NK-92 treated with Interleukin-12 subunit alpha and Interleukin-12 subunit beta, amount 100 ng/mL, for 24 hours (cell line): ENCODE results near the gene LRFN2.

Source experiments
- DNase-seq: peaks from one replicate; lab custom pipeline; 2025; lab: John Stamatoyannopoulos, UW

LRFN2 gene

DNA sequence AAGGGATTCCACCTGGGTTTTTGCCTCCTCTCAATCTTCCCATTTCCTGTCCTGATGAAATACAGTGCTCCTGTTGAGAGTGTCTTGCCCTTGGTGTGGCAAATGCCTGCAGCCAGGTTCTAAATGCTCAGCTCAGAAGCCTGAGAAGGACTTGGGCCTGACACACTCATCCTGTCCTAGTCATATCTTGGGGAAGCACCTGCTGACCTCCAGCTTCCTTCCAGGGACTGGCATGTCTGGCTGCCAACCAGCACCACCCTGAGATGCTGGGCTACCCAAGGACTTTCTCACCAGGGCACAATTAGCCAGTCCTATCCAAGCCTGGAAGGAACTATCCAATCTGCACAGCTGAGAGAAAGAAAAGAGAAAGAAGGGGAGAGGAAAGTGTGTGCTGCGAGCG is 43.4 kb downstream of the LRFN2 start:
- no peak for DNase-seq

DNA sequence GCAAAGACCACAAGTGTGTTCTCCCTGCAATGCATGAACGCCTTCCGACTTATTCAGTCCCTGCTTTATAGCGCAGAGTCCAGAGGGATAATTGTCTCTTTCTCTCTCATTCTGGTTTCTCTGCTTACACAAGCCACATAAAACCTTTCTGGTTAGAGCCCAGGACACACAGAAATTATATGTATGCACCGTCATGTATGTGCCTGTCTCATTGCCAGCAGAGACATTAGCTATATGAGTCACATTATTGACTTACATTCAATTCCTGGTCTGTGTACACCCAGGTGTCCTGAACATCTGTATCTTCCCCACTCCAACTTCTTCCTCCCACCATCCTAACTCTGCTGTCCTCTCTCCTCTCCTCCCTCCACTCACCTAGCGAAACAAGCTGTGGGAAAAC is 44.0 kb downstream of the LRFN2 start:
- DNase-seq, result no peak

- DNase-seq, result no peak
Observed at GRCh38 chr6:40542175-40542764, 44.9 kb downstream of the LRFN2 start.

- no peak for DNase-seq
Observed at GRCh38 chr6:40541556-40542174, 45.5 kb downstream of the LRFN2 start.

DNA sequence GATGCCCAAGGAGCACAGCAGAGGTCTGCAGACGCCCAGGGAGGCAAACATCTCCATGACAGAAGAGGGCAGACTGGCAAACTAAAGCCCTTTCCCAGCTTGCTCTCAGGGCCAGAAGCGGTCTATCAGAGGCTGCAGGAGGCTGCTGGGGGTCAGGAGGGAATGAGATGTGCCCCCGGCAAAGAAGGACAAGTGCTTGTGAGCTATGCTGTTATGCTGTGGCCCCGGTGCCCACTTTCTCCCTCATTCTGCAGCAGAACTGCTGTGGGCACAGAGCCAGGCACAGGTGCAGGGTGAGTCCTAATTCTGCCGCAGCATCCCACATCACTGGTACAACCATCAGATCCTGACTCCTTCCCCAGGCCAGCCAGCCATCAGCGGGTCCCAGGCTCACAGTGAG is 46.4 kb downstream of the LRFN2 start:
- no peak for DNase-seq

GRCh38 chr6:40539853-40540252 is 47.3 kb downstream of the LRFN2 start:
- no peak for DNase-seq

GRCh38 chr6:40538556-40538955 is 48.6 kb downstream of the LRFN2 start:
- no peak for DNase-seq

DNA sequence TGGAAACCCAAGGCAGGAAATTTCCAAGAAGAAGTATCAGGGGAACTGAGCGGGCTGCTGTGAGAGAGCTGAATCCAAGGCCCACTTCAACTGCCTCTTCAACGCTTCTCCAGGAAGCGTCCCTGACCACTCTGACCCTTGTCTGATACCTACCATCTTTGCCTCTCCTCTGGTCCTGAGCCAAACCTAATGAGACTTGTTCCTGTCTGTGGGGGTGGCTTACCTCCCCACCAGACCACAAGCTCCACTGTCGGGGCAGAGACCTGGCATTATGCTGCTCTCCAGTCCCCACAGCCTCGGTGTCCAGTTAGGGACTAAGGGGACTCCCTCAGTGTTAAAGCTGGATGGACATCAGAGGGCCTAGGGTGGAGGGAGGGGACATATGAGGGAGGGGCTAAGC is 49.7 kb downstream of the LRFN2 start:
- DNase-seq, result no peak

DNA sequence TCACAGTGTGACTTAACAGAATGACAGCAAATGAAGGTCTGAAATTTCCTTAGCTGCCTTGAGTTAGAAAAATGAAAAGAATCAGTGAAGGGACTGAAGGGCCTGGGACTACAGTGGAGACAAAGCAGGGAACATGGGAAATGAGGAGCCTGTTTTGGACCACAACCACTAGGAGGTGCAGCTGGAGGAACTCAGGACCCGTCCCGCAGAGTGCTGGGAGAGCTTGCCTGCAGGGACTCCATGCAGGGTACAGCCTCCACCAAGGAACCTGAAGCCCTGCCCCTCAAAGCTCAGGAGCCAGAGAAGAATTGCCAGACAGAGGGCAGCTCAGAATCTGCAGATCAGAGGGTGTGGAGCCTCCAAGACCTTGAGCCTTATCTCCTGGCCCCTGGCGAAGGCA is 50.7 kb downstream of the LRFN2 start:
- no peak for DNase-seq

DNA sequence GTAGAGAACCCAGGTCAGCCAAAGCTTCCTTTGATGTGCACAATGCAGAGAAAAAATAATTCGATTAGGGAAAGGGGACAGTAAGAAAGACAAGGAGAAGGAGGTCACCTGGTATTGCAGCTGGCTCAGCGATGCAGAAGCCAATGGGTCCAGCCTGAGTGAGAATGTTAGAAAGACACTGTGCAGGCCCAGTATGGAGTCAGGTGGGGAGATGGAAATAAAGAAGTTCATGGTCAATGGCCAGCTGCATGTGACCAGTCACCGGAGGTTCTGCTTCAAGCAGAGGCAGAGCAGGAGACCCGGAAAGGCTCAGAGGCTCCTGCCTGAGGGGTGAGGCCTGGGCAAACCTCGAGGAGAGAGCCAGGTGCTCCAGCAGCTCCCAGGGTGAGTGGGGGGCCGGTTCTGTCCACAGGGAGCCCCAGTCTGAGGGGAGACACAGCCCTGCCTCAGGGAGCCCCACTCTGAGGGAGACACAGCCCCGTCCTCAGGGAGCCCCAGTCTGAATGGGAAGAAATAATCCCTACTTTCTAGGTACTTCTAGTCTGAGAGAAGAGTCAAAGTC is 51.3 kb downstream of the LRFN2 start:
- no peak for DNase-seq

DNA sequence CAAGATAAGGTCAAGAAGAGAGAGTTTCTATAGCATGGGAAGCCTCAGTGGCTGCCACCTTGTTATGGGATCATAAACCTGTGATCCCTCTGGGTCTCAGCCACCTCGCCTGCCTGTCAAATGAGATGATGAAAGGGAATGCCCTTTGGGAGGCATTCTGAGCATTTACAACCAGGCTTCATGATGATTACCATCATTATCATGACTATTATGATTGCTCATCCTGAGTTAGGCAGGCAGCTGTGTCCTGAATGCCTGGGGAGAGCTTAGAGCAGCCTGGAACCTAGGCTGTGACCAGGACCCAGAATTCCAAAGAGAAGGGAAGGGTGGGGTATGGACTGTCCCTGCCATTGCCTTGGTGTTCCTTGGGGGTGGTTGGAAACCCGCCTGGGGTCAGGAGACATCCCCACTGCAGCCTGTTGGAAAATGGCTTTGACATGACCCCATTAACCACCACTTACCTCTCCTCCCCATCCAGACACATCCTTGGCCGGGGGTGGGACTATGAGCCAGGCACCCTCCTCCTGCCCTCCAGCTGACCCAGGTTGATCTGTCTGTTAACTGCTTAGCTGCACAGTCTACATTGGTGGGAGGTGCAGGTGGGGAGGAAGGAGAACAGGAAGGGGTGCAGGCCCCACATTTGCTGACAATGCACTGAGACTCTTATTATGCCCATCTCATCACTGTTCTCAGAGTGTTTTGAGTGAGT is 51.9 kb downstream of the LRFN2 start:
- DNase-seq, result no peak

DNA sequence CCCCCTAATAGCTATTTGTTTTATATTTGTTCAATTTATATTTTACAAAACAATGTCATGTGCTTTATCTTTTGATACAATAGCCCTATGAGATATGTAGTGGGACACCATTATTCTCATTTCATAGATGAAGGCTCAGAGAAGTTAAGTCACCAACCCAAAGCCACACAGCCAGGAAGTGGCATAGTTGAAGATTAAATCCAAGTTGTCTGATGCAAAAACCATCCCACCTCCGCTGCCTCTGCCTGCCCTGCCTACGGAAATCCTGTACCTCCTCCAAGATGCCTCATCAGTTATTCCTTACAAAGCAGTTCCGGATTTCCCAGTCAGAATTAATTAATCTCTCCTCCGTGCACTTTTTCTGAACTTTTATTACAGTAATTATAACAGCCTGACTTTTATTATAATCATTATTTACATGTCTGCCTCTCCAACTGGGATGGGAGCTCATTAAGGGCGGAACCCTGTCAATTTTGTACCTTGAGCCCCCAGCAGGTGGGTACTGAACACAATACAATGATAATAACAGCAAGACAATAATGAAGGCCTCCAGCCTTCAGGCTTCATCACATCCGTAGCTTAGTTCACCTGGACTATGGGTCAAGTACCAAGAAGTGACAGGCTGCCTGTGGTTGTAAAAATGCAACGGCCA is 54.7 kb downstream of the LRFN2 start:
- no peak for DNase-seq

DNA sequence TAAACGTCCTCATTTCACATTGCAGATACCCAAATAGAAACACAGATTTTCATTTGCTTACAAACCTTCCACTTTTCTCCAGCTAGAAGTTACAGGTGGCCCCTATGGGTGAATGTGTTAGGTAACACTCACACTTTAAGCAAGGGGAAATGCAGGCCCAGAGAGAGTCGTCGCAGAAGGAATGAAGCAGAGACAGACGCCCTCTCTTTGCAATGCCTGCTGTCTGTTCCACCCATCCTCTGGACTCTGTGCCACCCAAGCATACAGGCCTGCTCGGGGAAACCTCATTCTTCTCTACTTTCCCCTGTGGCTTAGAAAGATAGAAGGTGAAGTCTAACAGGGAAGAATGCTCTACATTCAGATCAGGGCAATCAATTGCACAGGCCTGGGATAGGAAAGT is 57.2 kb downstream of the LRFN2 start:
- DNase-seq, result no peak

GRCh38 chr6:40529040-40529439 is 58.1 kb downstream of the LRFN2 start:
- DNase-seq, result no peak

DNA sequence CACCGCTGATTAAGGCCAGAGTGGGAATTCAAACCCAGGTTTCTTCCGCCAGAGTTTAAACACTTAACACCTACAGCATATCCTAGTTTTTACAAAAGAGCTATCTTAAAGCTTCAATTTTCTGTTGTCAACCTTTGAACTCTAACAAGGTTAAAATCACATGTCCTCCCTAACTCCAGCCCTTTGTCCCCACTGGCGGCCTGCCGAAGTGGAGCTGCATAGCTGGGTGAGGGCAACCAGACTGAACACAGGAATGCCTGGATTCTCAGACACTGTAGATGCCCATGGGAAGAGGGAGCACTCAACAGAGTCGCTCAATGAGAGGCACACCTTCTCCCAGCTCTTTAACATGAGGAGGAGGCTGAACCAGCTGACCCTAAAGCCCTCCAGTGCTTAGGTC is 59.1 kb downstream of the LRFN2 start:
- no peak for DNase-seq

DNA sequence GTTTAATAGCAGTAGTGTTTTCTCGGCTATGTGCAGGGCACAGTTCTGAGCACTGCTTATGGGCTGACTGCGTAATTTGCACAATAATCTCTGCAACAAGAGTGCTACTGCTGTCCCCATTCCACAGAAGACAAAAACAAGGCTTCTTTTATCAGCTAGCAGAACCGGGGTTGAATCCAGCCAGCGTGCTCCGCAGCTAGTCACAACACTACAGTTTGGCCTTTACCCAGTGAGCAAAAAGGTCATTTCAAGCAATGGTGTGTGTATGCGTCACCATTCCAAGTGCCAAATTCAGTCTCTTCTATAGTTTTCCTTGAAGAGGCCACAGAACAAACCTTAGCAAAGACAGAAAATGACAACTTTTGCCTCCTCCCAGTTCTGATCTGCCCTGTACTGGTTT is 61.1 kb downstream of the LRFN2 start:
- no peak for DNase-seq

DNA sequence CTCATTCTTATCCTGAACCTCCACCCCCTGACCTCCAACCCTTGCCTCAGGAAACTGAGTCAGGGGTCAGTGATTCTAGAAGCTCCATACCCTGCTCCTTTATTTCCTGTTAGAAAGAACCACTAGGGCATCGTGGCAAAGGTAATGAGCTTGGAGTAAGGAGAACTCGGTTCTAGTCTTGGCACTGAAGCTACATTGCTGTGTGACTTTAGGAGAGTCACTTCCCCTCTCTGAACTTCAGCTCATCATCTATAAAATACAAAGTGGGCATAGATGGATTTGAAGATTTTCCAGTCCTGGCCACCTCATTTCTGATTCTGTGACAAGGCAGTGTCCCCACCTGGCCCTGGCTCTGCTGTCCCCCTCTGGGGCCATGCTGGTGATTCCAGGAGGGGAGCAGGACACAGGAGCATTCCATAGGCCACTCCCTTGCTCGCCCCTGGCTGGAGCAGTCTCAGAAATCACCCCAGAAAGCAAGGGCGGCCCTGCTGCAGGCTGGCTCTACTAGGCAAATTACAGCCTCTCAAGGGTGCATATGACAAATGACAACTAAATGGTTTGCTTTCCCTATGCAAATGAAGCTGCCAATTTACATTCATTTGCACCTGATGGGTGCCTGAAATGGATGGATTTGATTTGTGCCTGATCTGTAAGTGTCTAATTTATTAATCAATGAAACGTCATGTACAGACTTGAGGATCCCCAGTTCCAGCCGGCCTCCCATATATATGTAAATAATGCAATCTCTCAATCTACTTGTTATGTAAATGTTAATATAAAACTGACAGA is 62.2 kb downstream of the LRFN2 start:
- DNase-seq, result no peak

- no peak for DNase-seq
Observed at GRCh38 chr6:40523505-40524172, 63.5 kb downstream of the LRFN2 start.

GRCh38 chr6:40521496-40521895 is 65.7 kb downstream of the LRFN2 start:
- no peak for DNase-seq

DNA sequence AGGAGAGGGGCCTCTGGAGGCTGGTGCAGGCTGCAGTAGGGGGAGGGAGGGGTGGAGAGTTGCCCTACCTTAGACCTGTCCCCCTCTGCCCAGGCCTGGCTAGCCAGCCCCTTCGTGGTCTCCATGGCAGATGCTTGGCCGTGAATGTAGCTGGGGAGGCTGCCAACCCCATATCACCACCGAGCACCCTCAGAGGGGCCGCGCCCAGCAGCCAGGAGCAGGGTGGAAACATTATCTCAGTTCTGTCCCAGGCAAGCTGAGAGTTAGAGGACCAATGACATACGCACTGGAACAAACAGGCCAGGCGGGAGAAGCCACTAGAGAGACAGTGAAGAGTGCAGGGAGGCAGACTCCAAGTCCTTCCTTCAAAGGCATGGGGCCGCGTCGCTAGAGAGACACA is 66.5 kb downstream of the LRFN2 start:
- no peak for DNase-seq

DNA sequence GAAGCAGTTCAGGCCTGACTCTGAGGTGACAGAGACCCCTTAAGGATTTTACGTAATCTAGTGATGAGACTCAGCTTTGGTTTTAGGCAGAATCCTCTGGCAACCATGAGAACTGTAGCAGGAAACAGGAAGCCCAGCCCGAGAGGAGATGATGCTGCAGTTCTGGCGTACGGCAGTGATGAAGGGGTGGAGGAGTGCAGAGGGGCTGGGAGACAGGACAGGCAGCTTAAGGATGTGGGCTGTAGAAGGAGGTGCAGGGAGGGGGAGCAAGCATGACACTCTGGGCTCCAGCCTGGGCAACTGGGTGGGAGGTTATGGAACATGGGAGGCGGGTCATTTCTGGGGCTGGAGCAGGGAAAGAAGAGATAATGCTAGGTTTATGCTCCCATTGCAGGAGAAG is 67.1 kb downstream of the LRFN2 start:
- DNase-seq, result no peak

GRCh38 chr6:40517654-40518053 is 69.5 kb downstream of the LRFN2 start:
- no peak for DNase-seq
